NCI-H774 (cell line): ENCODE results near the gene CROCC2.

ENCODE experiments used
- DNase-seq: peaks from one replicate; lab custom pipeline; 2025; lab: John Stamatoyannopoulos, UW

The CROCC2 gene

GRCh38 chr2:240988146-240988545 lies 82.0 kb downstream of the CROCC2 start:
- DNase-seq = no peak

GRCh38 chr2:240988571-240989271 lies 82.6 kb downstream of the CROCC2 start:
- no peak for DNase-seq

- DNase-seq = peak; percentile 2
Observed at GRCh38 chr2:240989451-240990265, 83.5 kb downstream of the CROCC2 start.

- no peak for DNase-seq
Observed at GRCh38 chr2:240990266-240990529, 84.1 kb downstream of the CROCC2 start.

- DNase-seq = no peak
Observed at GRCh38 chr2:240990726-240991377, 84.7 kb downstream of the CROCC2 start.

GRCh38 chr2:240991378-240992263 lies 85.5 kb downstream of the CROCC2 start:
- peak; percentile 37 for DNase-seq

GRCh38 chr2:240992572-240993291 lies 86.6 kb downstream of the CROCC2 start:
- no peak for DNase-seq

- DNase-seq = no peak
Observed at GRCh38 chr2:240993446-240994170, 87.5 kb downstream of the CROCC2 start.

GRCh38 chr2:240994171-240994896 lies 88.2 kb downstream of the CROCC2 start:
- DNase-seq = no peak

- no peak for DNase-seq
Observed at GRCh38 chr2:240995041-240996021, 89.2 kb downstream of the CROCC2 start.

- no peak for DNase-seq
Observed at GRCh38 chr2:240996161-240996833, 90.2 kb downstream of the CROCC2 start.

GRCh38 chr2:240996834-240997140 lies 90.7 kb downstream of the CROCC2 start:
- no peak for DNase-seq

GRCh38 chr2:240997141-240997855 lies 91.2 kb downstream of the CROCC2 start:
- no peak for DNase-seq

GRCh38 chr2:240997856-240998705 lies 91.9 kb downstream of the CROCC2 start, which contains the start of gene SNED1:
TSS of gene SNED1 (plus strand) at chr2:240998618. CDS start at chr2:240998838, 220 bp downstream.
- peak; percentile 74 for DNase-seq

GRCh38 chr2:240998706-240998994 lies 92.5 kb downstream of the CROCC2 start:
- no peak for DNase-seq

- DNase-seq = no peak
Observed at GRCh38 chr2:240998995-240999791, 93.1 kb downstream of the CROCC2 start.
